ENCODE results near the gene HDAC4.

DNA sequence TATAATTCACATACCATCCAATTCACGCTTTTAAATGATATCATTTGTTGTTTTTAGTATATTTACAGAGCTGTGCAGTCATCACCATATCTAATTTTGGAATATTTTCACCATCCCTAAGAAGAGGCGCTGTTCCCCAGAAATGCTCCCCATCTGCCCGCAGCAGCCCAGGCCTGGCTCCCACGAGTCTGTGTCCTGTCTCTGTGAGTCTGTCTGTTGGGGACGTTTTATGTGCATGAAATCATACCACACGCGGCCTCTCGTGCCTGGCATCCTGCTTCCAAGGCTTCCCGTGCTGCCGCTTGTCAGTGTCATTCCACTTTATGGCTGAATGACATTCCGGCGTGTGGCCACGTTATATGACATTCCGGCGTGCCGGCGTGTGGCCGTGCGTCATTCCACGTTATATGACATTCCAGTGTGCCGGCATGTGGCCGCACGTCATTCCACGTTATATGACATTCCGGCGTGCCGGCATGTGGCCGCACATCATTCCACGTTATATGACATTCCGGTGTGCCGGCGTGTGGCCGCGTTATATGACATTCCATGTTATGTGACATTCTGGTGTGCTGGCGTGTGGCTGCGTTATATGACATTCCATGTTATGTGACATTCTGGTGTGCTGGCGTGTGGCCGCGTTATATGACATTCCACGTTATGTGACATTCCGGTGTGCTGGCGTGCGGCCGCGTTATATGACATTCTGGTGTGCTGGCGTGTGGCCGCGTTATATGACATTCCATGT, 276.5 kb downstream of the HDAC4 start:
- TF ChIP-seq, protein P1, sequence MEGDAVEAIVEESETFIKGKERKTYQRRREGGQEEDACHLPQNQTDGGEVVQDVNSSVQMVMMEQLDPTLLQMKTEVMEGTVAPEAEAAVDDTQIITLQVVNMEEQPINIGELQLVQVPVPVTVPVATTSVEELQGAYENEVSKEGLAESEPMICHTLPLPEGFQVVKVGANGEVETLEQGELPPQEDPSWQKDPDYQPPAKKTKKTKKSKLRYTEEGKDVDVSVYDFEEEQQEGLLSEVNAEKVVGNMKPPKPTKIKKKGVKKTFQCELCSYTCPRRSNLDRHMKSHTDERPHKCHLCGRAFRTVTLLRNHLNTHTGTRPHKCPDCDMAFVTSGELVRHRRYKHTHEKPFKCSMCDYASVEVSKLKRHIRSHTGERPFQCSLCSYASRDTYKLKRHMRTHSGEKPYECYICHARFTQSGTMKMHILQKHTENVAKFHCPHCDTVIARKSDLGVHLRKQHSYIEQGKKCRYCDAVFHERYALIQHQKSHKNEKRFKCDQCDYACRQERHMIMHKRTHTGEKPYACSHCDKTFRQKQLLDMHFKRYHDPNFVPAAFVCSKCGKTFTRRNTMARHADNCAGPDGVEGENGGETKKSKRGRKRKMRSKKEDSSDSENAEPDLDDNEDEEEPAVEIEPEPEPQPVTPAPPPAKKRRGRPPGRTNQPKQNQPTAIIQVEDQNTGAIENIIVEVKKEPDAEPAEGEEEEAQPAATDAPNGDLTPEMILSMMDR (conservative IDR thresholded peaks at IDR 0.05; ENCODE audit: low read depth in 2 of 2): no peak
- no peak for TF ChIP-seq EZH2 (IDR thresholded peaks at IDR 0.05; ENCODE audit: low read depth, unreplicated experiment)

All from GM23338 (cell line).